ENCODE results near the gene CNN2. TPM values are rescaled to one million over a fixed set of nuclear protein-coding genes. Genes with fewer than 3 reads are reported as not detected.

The CNN2 gene
- total and polyA plus RNA-seq, 2 of the 13 experiments (the other 11 are each of a cell fraction or from before 2014, with no cell fraction given), result 63.6 to 70.0 TPM

DNA sequence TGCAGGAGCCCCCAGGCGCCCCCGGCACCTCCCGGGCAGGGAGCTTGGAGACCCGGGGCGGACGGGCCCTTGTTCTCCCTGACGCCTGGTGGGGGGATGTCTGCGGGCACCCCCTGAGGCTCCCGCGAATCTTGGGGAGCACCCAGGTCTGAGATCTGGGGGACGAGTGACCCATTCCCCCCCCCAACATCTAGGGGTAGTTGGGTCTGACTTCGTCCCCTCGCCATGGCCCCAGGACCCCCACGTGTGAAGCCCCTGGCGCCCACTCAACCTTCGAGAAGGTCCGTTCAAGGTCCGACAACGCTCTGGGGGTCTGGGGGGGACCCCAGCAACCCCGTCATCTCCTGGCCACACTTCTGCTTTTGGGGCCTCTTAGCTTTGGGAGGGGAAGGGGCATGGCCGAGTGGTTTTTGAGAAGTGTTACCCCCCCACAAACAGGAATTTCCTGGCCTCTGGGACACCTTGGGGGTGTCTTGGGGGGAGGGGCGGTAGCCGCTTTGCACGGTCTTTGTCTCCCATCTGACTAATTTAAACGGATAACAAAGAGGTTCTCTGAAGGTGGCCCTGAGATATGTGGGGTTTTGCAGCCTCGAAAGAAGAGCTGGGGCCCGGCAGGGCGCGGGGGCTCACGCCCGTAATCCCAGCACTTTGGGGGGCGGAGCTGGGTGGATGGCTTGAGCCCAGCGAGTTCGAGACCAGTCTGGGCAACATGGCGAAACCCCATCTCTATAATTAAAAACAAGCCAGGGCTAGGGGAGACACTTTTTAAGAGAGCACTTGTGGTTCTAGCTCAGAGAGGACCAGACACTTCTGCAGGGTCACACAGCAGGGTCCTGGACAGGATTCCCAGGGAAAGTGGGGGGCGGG is 608 bp downstream of the CNN2 start (continued):
- TF ChIP-seq, protein P1, sequence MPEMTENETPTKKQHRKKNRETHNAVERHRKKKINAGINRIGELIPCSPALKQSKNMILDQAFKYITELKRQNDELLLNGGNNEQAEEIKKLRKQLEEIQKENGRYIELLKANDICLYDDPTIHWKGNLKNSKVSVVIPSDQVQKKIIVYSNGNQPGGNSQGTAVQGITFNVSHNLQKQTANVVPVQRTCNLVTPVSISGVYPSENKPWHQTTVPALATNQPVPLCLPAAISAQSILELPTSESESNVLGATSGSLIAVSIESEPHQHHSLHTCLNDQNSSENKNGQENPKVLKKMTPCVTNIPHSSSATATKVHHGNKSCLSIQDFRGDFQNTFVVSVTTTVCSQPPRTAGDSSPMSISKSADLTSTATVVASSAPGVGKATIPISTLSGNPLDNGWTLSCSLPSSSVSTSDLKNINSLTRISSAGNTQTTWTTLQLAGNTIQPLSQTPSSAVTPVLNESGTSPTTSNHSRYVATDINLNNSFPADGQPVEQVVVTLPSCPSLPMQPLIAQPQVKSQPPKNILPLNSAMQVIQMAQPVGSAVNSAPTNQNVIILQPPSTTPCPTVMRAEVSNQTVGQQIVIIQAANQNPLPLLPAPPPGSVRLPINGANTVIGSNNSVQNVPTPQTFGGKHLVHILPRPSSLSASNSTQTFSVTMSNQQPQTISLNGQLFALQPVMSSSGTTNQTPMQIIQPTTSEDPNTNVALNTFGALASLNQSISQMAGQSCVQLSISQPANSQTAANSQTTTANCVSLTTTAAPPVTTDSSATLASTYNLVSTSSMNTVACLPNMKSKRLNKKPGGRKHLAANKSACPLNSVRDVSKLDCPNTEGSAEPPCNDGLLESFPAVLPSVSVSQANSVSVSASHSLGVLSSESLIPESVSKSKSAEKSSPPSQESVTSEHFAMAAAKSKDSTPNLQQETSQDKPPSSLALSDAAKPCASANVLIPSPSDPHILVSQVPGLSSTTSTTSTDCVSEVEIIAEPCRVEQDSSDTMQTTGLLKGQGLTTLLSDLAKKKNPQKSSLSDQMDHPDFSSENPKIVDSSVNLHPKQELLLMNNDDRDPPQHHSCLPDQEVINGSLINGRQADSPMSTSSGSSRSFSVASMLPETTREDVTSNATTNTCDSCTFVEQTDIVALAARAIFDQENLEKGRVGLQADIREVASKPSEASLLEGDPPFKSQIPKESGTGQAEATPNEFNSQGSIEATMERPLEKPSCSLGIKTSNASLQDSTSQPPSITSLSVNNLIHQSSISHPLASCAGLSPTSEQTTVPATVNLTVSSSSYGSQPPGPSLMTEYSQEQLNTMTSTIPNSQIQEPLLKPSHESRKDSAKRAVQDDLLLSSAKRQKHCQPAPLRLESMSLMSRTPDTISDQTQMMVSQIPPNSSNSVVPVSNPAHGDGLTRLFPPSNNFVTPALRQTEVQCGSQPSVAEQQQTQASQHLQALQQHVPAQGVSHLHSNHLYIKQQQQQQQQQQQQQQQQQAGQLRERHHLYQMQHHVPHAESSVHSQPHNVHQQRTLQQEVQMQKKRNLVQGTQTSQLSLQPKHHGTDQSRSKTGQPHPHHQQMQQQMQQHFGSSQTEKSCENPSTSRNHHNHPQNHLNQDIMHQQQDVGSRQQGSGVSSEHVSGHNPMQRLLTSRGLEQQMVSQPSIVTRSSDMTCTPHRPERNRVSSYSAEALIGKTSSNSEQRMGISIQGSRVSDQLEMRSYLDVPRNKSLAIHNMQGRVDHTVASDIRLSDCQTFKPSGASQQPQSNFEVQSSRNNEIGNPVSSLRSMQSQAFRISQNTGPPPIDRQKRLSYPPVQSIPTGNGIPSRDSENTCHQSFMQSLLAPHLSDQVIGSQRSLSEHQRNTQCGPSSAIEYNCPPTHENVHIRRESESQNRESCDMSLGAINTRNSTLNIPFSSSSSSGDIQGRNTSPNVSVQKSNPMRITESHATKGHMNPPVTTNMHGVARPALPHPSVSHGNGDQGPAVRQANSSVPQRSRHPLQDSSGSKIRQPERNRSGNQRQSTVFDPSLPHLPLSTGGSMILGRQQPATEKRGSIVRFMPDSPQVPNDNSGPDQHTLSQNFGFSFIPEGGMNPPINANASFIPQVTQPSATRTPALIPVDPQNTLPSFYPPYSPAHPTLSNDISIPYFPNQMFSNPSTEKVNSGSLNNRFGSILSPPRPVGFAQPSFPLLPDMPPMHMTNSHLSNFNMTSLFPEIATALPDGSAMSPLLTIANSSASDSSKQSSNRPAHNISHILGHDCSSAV (CRISPR knock-in tag; IDR thresholded peaks at IDR 0.05; ENCODE audit: borderline replicate concordance), result no peak
- TF ChIP-seq JUND (CRISPR knock-in tag; IDR thresholded peaks at IDR 0.05), result no peak
- TF ChIP-seq DMTF1 (CRISPR knock-in tag; IDR thresholded peaks at IDR 0.05), result no peak
- TF ChIP-seq KDM5A (IDR thresholded peaks at IDR 0.05; ENCODE audit: borderline replicate concordance, low read length), result no peak
- TF ChIP-seq ZFP82 (CRISPR knock-in tag; IDR thresholded peaks at IDR 0.05; ENCODE audit: borderline replicate concordance), result 0 out of 2 replicates have a peak, but pooled peaks have one; percentile 60
- TF ChIP-seq, protein P2, sequence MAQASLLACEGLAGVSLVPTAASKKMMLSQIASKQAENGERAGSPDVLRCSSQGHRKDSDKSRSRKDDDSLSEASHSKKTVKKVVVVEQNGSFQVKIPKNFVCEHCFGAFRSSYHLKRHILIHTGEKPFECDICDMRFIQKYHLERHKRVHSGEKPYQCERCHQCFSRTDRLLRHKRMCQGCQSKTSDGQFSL (CRISPR knock-in tag; IDR thresholded peaks at IDR 0.05), result peak; percentile 82
- no peak for TF ChIP-seq TBL1XR1 (IDR thresholded peaks at IDR 0.05; ENCODE audit: borderline replicate concordance, low read length, partially characterized antibody)
- TF ChIP-seq SNAPC2 (CRISPR knock-in tag; IDR thresholded peaks at IDR 0.05), result no peak
- 0 out of 2 replicates have a peak, but pooled peaks have one; percentile 18 for TF ChIP-seq ZSCAN31 (CRISPR knock-in tag; IDR thresholded peaks at IDR 0.05; ENCODE audit: low read depth)
- TF ChIP-seq ZNF644 (CRISPR knock-in tag; IDR thresholded peaks at IDR 0.05; ENCODE audit: low read depth), result no peak
- no peak for TF ChIP-seq ERF (CRISPR knock-in tag; IDR thresholded peaks at IDR 0.05)
- TF ChIP-seq HNF1A (IDR thresholded peaks at IDR 0.05; ENCODE audit: low read depth), result no peak
- TF ChIP-seq HNF1A (CRISPR knock-in tag; IDR thresholded peaks at IDR 0.05; ENCODE audit: borderline replicate concordance), result no peak

Measured in HepG2 (cell line).